Mesenchymal stem cell (in vitro differentiated cells and primary cell): Measurements from ENCODE around the gene PRF1.

Experiments used
- DNase-seq: peaks from one replicate; pipeline ENCODE4 v3.0.0-alpha.2; 2013
- H2AFZ ChIP-seq: one replicate; pipeline ENCODE4 v1.6.1; 2013; ENCODE audit warnings: low read depth, mild to moderate bottlenecking, control low read depth, inconsistent platforms, low read length, moderate library complexity
- H2AK5ac ChIP-seq: 2 replicates; pipeline ENCODE4 v1.6.1; 2013; ENCODE audit warnings: low read length, moderate library complexity, mild to moderate bottlenecking, inconsistent platforms; ENCODE audit not compliant: severe bottlenecking
- H2BK120ac ChIP-seq: one replicate; pipeline ENCODE4 v1.6.1; 2013; ENCODE audit warnings: low read depth, mild to moderate bottlenecking, inconsistent platforms, low read length, moderate library complexity
- H2BK12ac ChIP-seq, 2 experiments: one replicate each; pipeline ENCODE4 v1.6.1; 2013; ENCODE audit warnings: inconsistent platforms in 2 of 2, low read length in 2 of 2, mild to moderate bottlenecking in 2 of 2, moderate library complexity in 2 of 2, control low read depth in 1 of 2
- H2BK15ac ChIP-seq: one replicate; pipeline ENCODE4 v1.6.1; 2013; ENCODE audit warnings: mild to moderate bottlenecking, low read depth, inconsistent platforms; ENCODE audit not compliant: poor library complexity, severe bottlenecking
- H2BK5ac ChIP-seq: 2 replicates; pipeline ENCODE4 v1.6.1; 2013; ENCODE audit warnings: low read depth, mild to moderate bottlenecking, low read length, control low read depth, inconsistent platforms; ENCODE audit not compliant: poor library complexity, severe bottlenecking
- H3K14ac ChIP-seq, 2 experiments: one replicate each; pipeline ENCODE4 v1.6.1; 2013; ENCODE audit warnings: inconsistent platforms in 2 of 2, low read length in 2 of 2, control low read depth in 1 of 2, mild to moderate bottlenecking in 1 of 2, moderate library complexity in 1 of 2
- H3K18ac ChIP-seq, 2 experiments: one replicate each; pipeline ENCODE4 v1.6.1; 2013; ENCODE audit warnings: inconsistent platforms in 2 of 2, low read length in 2 of 2, control low read depth in 1 of 2, low read depth in 1 of 2, mild to moderate bottlenecking in 1 of 2
- H3K23ac ChIP-seq, 2 experiments: one replicate each; pipeline ENCODE4 v1.6.1; 2013; ENCODE audit warnings: inconsistent platforms in 2 of 2, low read length in 2 of 2, mild to moderate bottlenecking in 2 of 2, moderate library complexity in 2 of 2, control low read depth in 1 of 2
- H3K27ac ChIP-seq: 2 replicates; pipeline ENCODE4 v1.5.1; 2013; ENCODE audit warnings: mild to moderate bottlenecking, moderate library complexity, low read length, control low read depth, inconsistent platforms; ENCODE audit not compliant: poor library complexity, severe bottlenecking
- H3K27me3 ChIP-seq, 2 experiments: 2 replicates each; pipeline versions ENCODE4 v1.6.1 to v1.7.0; 2013; ENCODE audit warnings: low read length in 2 of 2, mild to moderate bottlenecking in 2 of 2, moderate library complexity in 2 of 2, control low read depth in 1 of 2, inconsistent platforms in 1 of 2; ENCODE audit not compliant: control insufficient read depth in 1 of 2, insufficient read depth in 1 of 2
- H3K36me3 ChIP-seq, 2 experiments: 2 replicates each; pipeline versions ENCODE4 v1.6.1 to v1.7.0; 2013; ENCODE audit warnings: low read length in 2 of 2, control low read depth in 1 of 2, inconsistent platforms in 1 of 2, low read depth in 1 of 2, mild to moderate bottlenecking in 1 of 2; ENCODE audit not compliant: insufficient read depth in 2 of 2, control insufficient read depth in 1 of 2
- H3K4ac ChIP-seq, 2 experiments: one replicate each; pipeline ENCODE4 v1.6.1; 2013; ENCODE audit warnings: inconsistent platforms in 2 of 2, low read length in 2 of 2, mild to moderate bottlenecking in 2 of 2, moderate library complexity in 2 of 2, control low read depth in 1 of 2, low read depth in 1 of 2
- H3K4me1 ChIP-seq: 2 replicates; pipeline ENCODE4 v1.6.1; 2013; ENCODE audit warnings: low read depth, low read length, control low read depth; ENCODE audit not compliant: control insufficient read depth, insufficient read depth
- H3K4me2 ChIP-seq: 2 replicates; pipeline ENCODE4 v1.6.1; 2013; ENCODE audit warnings: low read length, mild to moderate bottlenecking, inconsistent platforms; ENCODE audit not compliant: poor library complexity, severe bottlenecking
- H3K4me3 ChIP-seq, 2 experiments: 2 replicates each; pipeline versions ENCODE4 v1.5.1 to v1.7.0; 2013; ENCODE audit warnings: low read length in 2 of 2, mild to moderate bottlenecking in 2 of 2, control low read depth in 1 of 2, low read depth in 1 of 2; ENCODE audit not compliant: insufficient read depth in 1 of 2
- H3K79me1 ChIP-seq: replicated peaks from 2 replicates; pipeline ENCODE4 v1.6.1; 2013; ENCODE audit warnings: mild to moderate bottlenecking, control low read depth, low read length, inconsistent platforms; ENCODE audit not compliant: poor library complexity, severe bottlenecking
- H3K9ac ChIP-seq: 2 replicates; pipeline ENCODE4 v1.7.0; 2013; ENCODE audit warnings: mild to moderate bottlenecking, low read length, moderate library complexity
- H3K9me3 ChIP-seq: 2 replicates; pipeline ENCODE4 v1.7.0; 2013; ENCODE audit warnings: mild to moderate bottlenecking, low read length; ENCODE audit not compliant: control insufficient read depth
- H4K8ac ChIP-seq: one replicate; pipeline ENCODE4 v1.6.1; 2013; ENCODE audit warnings: inconsistent platforms, mild to moderate bottlenecking, low read length, moderate library complexity
- H4K91ac ChIP-seq: one replicate; pipeline ENCODE4 v1.6.1; 2013; ENCODE audit warnings: mild to moderate bottlenecking, low read length, inconsistent platforms
- WGBS: methylation state at CpG from one replicate; pipeline ENCODE4 v1.1.7; 2013; ENCODE audit warnings: mixed read lengths; 5-methylcytosine and 5-hydroxymethylcytosine counted together

Gene PRF1

DNA sequence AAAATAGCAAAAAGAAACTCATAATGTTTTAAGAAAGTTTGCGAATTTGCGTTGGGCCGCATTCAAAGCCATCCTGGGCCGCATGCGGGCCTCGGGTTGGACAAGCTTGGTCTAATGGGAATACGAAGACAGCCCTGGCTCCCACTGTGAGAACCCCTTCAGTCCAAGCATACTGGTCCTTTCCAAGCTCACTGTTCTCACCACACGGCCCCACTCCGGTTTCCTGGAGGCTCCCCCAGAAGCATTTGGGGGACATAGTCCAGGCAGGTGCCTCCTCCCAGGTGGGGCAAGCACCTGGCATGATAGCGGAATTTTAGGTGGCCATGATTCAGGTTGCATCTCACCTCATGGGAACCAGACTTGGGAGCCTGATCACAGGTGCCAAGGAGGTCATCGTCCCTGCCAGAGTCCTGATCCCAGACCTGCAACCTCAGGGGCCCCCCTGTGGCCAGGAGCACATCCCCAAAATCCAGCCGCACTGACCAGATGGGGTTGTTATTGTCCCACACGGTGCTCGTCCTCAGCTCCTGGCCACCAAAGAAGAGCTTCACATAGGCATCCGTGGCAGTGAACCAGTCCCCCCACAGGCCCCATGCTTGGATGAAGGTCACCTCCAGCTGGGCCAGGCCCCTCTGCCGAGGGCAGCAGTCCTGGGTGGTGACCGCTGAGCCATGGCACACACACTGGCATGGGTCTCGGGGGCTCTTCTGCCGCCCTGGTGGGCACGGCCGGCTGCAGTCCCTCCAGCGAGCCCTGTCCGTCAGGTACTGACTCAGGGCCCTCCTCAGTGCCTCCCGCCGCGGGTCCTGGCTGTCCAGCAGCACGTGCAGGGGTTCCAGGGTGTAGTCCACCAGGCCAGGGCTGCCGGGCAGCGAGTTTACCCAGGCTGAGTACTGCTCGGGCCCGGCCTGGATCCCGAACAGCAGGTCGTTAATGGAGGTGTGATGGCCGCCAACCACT, 4.4 kb downstream of the PRF1 start:
- H3K27ac ChIP-seq: no peak overlapping the region
- H2AK5ac ChIP-seq: no peak overlapping the region
- no peak overlapping the region for H3K9ac ChIP-seq
- H2BK12ac ChIP-seq: no peak overlapping the region
- peaks cover 2% of the 10 kb centered on the region for H3K4me1 ChIP-seq
- peaks cover 0 to 4% of the 10 kb centered on the region in 2 experiments for H3K36me3 ChIP-seq
- H2BK5ac ChIP-seq: no peak overlapping the region
- 87% methylated on average over 34 of the region's 34 CpGs for WGBS
- no peak overlapping the region for H4K91ac ChIP-seq
- H4K8ac ChIP-seq: no peak overlapping the region
- H2AFZ ChIP-seq: no peak overlapping the region
- no peaks in the 10 kb centered on the region for H3K9me3 ChIP-seq
- no peak overlapping the region for H2BK15ac ChIP-seq
- no peak overlapping the region for H3K4me3 ChIP-seq
- H2BK120ac ChIP-seq: no peak overlapping the region
- H3K14ac ChIP-seq: no peak overlapping the region
- H3K4me2 ChIP-seq: no peak overlapping the region
- H3K23ac ChIP-seq: no peak overlapping the region
- no peak overlapping the region for H3K4ac ChIP-seq
- H3K79me1 ChIP-seq: no peaks in the 10 kb centered on the region
- H3K18ac ChIP-seq: no peak overlapping the region
- DNase-seq: no peak
- H3K27me3 ChIP-seq: peaks cover 6 to 22% of the 10 kb centered on the region in 2 experiments

DNA sequence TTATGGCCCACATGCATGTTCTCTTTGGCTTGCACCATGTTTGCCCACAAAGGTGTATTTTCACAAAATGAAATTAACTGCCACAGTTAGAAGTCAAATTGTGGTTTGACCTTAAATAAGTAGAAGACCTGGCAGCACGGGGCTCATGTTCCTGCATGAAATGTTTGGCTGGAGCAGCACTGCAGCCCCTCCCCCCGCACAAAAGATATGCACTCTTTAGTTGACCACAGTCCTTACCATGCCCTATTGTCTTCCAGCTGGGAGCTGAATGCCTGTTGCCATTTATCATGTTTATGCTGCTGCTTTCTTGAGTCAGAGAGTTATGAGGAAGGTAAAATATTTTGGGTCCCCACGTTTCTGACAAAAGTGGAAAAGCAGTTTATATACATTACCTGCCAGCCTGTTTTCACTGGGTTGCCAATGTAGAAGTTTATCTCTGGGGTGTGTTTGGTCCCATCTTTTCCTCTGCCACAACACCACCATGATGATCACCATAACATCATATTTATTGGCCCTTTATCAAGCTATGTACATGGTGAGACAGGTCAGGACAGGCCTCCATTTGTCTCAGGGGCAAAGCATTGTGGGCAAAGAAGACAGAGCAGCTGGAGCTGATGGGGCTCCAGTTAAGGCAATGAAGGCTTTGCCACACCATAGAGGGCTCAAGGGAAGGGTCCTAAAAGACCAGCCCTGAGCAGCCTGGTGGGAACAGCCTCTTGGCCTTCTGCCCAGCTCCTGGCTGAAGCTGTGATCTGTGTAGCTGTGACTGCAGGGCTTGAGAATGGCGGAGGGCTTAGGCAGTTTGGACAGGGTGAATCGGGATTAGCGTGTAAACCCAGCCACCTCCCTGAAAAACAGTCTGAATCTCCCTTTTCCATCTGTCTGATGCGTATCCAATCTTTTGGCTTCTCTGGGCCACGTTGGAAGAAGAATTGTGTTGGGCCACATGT, 5.4 kb downstream of the PRF1 start:
- H3K23ac ChIP-seq: no peak overlapping the region
- 80% methylated on average over 8 of the region's 8 CpGs for WGBS

DNA sequence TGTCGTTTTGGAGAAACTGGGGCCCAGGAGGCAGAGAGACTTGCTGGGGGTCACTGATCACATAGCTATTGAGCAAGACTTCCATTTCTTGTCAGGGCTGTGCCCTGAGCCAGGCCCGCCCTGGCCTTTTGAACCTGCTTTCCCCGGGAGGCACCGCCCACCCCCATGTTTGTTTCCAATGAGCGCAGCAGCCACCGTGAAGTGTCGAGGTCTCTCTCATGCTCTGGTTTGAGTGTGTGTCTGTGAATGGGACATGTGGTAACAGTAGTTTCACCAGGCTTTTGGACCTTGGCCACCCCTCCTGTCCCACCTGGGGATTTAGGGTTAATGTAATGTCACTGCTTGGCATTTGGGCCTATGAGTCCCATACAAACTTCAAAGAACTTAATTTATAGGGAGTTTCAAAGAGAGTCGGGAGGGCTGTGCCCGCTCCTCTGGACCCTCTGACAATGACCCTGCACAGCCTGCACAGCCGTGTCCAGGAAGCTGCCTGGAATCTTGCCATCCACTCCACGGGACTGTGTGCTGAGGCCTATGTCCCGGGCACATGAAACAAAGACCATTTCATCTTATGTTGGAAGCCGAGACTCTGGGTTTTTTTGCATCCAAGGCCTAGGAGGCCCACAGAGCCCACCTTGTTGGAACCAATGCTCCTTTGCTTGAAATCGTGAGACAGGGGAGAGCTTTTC, 6.3 kb downstream of the PRF1 start:
- H2BK120ac ChIP-seq: no peak overlapping the region
- peaks cover 9 to 32% of the 10 kb centered on the region in 2 experiments for H3K27me3 ChIP-seq
- no peak overlapping the region for H2AK5ac ChIP-seq
- WGBS: 88% methylated on average over 14 of the region's 14 CpGs
- H4K8ac ChIP-seq: no peak overlapping the region
- H3K4me1 ChIP-seq: peaks cover 2% of the 10 kb centered on the region
- H2BK12ac ChIP-seq: no peak overlapping the region
- H3K23ac ChIP-seq: no peak overlapping the region
- DNase-seq: no peak
- H2BK5ac ChIP-seq: no peak overlapping the region
- no peak overlapping the region for H2AFZ ChIP-seq
- H3K18ac ChIP-seq: no peak overlapping the region
- H3K4ac ChIP-seq: no peak overlapping the region
- H3K9ac ChIP-seq: no peak overlapping the region
- H3K4me2 ChIP-seq: no peak overlapping the region
- H3K9me3 ChIP-seq: no peaks in the 10 kb centered on the region
- peaks cover 0 to 4% of the 10 kb centered on the region in 2 experiments for H3K36me3 ChIP-seq
- H3K4me3 ChIP-seq: no peak overlapping the region
- no peak overlapping the region for H2BK15ac ChIP-seq
- H3K27ac ChIP-seq: no peak overlapping the region
- no peak overlapping the region for H3K14ac ChIP-seq
- no peak overlapping the region for H4K91ac ChIP-seq
- no peaks in the 10 kb centered on the region for H3K79me1 ChIP-seq

More for the DNA sequence above, 5.4 kb downstream of the PRF1 start:
- DNase-seq: no peak
- Histone ChIP-seq H3K14ac (no peak overlapping the region), H3K9ac (no peak overlapping the region), H2BK15ac (no peak overlapping the region), H2AK5ac (no peak overlapping the region), H3K9me3 (no peaks in the 10 kb centered on the region), H3K79me1 (no peaks in the 10 kb centered on the region), H2BK12ac (no peak overlapping the region), H4K91ac (no peak overlapping the region), H3K18ac (no peak overlapping the region), H2BK120ac (no peak overlapping the region), H3K36me3 (peaks cover 0 to 4% of the 10 kb centered on the region in 2 experiments), H3K4me3 (no peak overlapping the region), H2AFZ (no peak overlapping the region), H3K4ac (no peak overlapping the region), H4K8ac (no peak overlapping the region), H3K4me2 (no peak overlapping the region), H2BK5ac (no peak overlapping the region), H3K4me1 (peaks cover 2% of the 10 kb centered on the region), H3K27ac (no peak overlapping the region), H3K27me3 (peaks cover 9 to 24% of the 10 kb centered on the region in 2 experiments)
